MM.1S (cell line): ENCODE results near the gene SIRPA.

Experiments
- CTCF ChIP-seq: fragments of 300-600 bp; sonication (generic); IDR thresholded peaks from 2 replicates; pipeline ENCODE4 v1.5.1; 2016; ENCODE audit warnings: antibody characterized with exemption, low read length, mixed read lengths
- EZH2 ChIP-seq: fragments of 300-600 bp; sonication (generic); optimal IDR thresholded peaks from 2 replicates; pipeline ENCODE3; 2017; ENCODE audit warnings: low read depth, mild to moderate bottlenecking, antibody characterized with exemption, low read length, mixed read lengths
- EZH2phosphoT487 ChIP-seq: fragments of 300-600 bp; sonication (generic); IDR thresholded peaks from 2 replicates; pipeline ENCODE4 v1.6.1; 2018; ENCODE audit warnings: antibody characterized with exemption, low read length

- no peak for TF ChIP-seq CTCF
- TF ChIP-seq EZH2phosphoT487: no peak
- TF ChIP-seq EZH2: no peak
These were observed 1.5 kb downstream of the SIRPA start for GRCh38 chr20:1896484-1897258.
